GM18520 (cell line): ENCODE data around the gene AIG1.
"Not testable (repeated sequence)": the region's sequence is repeated elsewhere in the genome, so short reads cannot be mapped to it uniquely, and the experiment has no call there.

Experiments
- ATAC-seq: cut with Tn5 transposase; IDR thresholded peaks from one replicate; pipeline ENCODE4 v1.9.1; 2021; ENCODE audit not compliant: unreplicated experiment

The AIG1 gene

DNA sequence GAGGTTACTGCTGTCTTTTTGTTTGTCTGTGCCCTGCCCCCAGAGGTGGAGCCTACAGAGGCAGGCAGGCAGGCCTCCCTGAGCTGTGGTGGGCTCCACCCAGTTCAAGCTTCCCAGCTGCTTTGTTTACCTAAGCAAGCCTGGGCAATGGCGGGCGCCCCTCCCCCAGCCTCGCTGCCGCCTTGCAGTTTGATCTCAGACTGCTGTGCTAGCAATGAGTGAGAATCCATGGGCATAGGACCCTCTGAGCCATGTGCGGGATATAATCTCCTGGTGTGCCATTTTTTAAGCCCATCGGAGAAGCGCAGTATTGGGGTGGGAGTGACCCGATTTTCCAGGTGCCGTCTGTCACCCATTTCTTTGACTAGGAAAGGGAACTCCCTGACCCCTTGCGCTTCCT, 247.1 kb downstream of the AIG1 start:
- not testable (repeated sequence) for ATAC-seq

DNA sequence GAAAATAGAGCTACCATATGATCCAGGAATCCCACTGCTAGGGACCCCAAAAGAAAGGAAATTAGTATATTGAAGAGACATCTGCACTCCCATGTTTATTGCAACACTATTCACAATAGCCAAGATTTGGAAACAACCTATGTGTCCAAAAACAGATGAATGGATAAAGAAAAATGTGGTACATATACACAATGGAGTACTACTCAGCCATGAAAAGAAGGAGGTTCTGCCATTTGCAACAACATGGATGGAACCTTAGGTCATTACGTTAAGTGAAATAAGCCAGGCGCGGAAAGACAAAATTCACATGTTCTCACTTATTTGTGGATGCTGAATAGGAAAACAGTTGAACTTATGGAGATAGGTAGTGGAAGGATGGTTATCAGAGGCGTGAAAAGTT, 252.5 kb downstream of the AIG1 start:
- no peak for ATAC-seq

DNA sequence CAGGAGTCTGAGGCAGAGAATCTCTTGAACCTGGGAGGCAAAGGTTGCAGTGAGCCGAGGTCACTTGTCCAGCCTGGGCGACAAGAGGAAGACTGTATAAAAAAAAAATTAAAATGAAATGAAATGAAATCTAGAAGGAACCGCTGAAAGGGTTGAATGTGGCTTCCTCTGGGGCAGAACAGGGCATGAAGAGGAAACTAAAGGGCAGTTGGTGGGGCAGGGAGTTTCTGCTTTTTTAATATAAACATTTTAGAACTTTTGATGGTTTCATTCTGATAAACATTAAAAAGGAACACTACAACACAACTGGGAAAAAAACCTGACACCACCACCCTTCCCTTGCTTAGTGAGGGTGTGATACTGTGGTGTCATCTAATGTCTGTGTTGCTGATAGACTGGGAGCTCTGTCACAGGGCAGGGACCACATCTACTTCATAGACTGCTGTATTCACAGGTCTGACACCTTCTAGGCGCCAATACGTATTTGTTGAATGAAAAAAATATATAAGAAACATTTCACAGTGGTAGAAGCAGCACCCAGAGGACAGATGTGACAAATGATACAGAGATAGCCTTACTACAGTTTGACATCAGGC, 260.9 kb downstream of the AIG1 start:
- ATAC-seq = no peak

DNA sequence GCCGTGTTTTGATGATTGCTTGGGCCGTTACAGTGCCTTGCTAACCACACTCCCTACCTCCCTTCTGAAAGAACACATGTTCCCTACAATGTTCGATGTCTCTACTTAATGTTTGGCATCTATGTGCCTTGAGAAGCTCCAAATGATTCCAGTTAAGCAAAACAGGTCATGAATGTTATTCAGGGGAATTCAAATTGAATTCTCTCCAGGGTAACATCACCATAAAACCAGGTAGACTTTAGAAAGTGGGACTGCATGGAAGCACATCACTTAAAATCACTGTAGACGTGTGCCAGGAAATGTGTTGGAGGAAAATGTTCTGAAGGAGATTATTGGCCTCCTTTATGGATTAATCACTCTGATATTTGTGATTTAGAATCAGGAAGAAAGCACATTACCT, 261.7 kb downstream of the AIG1 start:
- no peak for ATAC-seq

DNA sequence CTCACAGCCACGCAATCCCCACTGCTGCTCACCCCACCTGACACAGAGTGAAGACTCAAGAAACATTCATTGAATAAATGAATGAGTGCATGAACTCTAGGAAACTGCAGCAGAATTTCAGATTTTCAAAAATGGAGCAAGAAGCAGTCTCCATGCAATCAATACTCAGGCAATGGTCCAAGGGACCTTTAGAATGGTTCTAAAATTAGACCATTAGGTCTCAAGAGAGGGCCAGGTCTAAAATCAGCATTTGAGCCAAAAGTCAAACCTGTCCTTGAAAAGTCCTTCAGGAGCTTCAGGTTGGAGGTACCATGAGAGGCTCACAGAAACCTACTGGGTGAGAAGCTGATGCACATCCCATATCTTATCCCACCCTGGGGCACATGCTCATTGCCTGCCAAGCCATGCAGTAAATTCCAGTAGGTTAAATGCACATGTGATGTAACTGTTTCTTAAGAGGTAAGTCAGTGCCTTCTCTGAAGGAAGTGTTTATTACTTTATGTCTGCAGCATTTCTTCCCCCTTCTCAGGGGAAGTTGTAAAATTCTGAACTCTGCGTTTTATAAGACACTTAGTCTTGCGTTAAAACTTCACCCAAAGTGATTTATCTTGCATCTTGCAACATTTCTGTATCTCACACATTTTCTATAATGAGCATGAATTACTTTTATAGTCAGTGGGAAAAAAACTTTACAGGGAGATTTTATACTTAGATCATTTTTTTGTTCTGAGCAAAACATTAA, 263.2 kb downstream of the AIG1 start:
- ATAC-seq = no peak

DNA sequence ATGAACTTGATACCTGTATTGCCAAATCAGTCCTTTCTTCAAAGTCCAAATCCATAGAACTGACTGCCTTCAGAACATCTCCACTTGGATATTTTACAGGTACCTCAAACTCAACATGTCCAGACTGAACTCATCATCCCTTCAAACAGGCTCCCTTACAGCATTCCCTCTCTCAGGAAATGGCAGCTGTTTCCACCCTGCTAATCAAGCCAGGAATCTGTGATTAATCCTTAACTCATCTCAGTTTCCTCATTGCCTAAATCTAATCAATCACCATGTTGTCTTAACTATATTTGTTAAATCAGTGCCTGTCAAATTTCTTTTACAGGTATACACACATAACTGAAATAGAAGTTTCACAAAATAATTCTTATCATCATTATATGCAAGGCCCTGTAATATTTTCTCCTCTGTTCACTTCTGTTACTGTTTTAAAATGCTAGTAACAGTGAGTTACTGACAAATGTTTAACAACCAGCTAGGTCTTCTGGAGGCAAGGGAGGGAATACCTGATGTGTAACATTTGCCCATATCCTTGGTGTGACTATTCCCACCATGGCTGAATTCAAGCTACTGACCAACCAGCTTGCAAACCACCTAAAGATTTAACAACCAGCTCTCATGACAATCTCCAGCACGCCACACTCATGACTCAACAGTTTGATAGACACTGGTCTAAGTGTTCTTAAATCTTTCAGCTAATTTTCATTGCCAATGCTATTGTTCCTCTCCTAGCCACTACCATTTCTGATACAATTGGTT, 264.9 kb downstream of the AIG1 start:
- no peak for ATAC-seq

DNA sequence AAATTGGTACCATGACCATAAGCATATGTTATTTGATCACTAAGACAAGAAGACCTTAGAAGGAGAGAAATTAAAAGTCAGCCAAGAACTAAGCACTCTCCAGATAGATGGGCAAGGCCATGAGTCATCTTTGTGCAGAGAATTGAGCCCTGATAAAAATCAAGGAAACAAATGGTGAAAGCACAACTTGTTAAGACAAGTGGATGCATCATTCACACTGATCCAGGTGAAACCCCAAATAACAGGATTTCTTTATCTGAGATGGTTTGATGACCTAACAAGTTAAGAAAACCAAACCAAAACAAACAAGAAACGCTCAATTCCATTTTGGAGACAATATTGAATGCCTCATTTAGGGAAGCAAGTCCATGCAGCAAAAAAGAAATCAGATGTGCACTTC, 268.2 kb downstream of the AIG1 start:
- no peak for ATAC-seq

DNA sequence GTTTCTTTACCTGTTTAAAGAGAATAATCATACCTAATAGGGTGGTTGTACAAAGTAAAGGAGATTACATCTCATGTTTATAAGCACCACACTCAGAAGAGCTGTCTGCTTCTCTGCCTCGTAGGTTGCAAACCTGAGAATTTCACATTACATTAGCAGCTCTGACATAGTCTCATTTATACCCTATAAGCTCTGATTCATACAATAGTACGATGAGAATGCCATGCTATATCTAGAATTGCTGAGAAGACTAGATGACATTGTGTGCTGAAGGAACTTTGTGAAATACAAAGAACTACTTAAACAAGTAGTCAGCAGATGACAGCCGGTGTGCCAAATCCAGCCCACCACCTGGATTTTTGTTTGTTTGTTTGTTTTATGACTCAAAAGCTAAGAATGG, 268.6 kb downstream of the AIG1 start:
- ATAC-seq = no peak

DNA sequence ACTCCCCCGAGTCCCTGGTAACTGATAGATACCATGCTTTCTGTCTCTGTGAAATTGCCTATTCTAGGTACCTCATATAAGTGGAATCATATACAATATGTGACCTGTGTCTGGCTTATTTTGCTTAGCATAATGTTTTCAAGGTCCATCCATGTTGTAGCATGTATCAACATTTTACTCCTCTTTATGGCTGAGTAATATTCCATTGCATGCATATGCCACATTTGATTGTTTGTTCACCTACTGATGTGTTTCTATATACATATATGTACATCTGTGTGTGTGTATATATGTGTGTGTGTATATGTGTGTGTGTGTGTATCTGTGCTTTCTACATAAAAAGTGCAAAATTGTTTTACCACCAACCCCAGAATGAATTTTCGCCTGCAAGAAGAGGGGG, 270.7 kb downstream of the AIG1 start:
- ATAC-seq = no peak

DNA sequence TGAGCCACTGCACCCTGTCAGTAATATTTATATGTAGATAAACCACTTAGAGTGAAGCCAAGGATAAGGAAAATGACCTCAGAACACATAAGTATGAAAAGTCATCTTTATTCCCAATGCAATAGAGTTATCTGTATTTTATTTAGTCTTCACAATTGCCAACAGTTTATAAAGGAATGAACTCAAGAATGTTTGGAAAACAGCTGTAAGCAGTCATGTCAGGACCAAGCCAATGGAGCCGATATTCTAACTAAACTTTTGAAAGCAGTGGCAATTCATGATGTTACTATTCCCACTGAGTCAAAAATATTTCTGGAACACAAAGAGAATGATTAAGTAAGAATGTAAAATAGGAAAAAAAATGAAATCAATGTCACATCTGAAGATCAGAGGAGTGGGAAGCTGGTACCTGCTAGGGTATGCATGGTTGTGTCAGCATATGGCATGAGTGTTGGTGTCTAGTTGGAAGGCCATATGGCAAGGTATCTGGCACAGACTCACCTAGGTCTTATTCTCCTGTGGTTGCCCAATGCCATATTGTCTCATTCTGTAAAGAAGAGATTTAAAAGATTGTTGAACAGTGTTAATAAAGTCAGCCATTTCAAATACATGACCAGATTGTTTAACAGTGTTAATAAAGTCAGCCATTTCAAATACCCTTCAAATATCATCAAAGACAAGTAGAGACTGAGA, 271.6 kb downstream of the AIG1 start:
- ATAC-seq = no peak

DNA sequence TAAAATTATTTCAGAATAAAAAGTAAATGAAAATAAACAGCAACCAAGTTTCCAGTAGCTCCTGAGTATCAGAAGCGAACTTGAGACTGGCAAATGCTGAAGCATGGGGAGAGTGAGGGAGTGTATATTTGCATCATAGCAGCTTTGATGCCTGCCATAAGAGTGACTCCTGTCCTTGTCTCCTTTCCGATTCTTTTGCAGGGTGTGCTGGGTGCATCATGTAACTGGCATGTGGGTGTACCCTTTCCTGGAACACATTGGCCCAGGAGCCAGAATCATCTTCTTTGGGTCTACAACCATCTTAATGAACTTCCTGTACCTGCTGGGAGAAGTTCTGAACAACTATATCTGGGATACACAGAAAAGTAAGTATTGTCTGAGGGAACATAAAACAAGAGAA, 272.4 kb downstream of the AIG1 start:
- ATAC-seq = no peak

DNA sequence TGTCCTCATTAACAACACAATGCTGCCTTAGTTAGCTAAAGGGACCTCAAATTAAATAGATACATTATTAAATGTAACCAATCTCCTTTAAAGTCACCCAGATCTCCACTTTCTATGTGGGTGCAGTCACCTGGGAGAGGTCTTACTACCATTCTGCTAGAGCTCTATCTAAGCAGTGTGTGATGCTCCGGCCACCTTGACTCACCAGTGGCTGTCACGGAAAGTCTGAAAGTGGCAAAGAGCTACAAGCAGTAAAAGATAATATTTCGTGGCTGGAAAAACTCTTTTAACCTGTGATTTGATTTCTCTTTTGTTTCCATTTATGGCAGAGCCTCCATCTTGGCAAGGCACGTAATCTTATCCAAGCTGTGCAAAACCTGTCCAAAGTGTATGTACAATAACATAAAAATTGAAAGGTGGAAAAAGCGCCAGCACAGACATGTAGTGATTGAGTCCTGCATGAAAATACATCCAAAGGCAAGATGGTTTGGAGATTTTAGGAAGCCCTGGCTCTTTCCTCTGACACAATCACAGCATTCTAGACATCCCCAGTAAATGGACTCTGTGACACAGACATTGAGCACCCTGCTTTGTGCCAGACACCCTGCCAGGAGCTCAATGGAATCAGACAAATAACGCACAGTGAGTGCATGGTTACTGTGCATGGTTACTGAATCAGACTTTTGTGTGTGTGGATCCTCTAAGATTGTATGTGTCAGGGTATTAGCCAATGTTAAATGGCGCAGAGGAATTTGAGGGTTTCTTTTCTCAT, 273.2 kb downstream of the AIG1 start:
- ATAC-seq = no peak

DNA sequence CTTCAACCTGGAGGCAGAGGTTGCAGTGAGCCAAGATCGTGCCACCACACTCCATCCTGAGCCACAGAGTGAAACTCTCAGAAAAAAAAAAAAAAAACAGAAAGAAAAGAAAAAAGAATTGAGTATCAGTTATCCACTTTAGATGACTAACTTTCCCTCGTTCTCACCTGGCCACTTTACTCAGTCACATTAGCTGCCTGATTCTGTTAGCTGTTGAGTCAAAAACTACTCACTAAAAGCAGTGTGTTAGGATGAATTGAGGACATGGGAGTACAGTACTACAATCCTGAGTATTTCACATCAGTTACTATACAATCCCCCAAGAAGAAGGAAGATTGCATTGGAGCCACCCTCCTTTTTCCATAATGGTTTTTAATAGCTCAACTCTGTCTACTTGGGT, 275.2 kb downstream of the AIG1 start:
- no peak for ATAC-seq

DNA sequence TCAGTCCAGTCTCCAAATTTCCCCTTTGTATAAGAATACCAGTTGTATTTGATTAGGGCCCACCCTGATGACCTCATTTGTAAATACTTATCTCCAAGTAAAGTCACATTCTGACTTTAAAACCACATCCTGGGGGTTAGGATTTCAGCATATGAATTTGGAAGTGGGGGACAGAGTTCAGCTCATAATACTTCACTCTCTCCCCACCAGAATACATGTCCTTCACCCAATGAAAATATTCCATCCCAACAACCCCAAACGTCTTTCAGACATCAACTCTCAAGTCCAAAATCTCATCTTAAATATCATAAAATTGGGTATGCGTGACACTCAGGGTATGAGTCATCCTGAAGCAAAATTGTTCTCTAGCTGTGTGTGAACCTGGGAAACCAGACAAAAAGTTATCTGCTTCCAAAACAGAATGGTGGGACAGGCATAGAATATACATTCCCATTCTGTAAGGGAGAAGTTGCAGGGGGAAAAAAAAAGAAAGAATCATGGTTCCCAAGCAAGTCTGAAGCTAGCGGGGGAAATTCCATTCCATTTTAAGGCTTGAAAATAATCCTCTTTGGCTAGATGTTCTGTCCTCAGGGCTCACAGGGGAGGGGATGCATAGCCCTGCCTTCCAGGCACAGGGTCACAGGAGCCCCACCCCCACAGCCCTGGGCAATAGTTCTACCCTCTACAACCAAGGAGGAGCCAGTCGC, 275.9 kb downstream of the AIG1 start:
- no peak for ATAC-seq

DNA sequence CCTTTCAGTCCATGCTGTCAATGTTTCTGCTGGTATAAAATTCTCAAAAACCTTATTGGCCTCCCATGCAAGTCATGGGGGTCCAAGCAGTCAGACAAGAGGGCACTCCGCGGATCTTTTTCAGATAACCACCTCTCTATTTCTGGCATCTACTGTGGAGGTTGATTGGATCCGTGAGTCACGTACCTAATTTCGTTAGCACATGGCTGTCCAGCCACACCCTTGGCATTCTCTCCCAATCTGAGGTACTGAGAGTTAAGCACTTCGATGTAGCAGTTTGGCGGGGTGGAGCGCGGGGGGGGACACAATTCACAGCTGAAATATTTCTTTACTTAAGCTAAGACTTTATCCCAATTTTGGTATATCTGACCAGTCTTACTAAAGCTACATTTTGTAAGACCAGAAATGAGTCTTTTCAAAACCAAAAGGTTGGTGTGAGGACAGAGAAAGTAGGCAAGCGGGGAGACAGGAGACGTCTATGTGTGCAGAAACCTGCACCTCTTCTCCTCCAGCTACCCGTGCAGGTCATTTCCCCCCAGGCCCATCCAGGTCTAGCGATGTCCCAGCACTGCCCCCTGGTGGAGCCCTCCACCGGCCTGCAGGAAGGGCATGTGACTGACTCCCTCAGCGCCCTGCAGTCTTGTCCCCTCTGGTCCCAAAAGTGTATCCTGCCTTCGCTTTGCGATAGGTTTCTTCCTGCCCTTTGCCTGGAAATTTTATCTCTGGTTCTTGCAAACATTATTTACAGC, 276.7 kb downstream of the AIG1 start:
- no peak for ATAC-seq

DNA sequence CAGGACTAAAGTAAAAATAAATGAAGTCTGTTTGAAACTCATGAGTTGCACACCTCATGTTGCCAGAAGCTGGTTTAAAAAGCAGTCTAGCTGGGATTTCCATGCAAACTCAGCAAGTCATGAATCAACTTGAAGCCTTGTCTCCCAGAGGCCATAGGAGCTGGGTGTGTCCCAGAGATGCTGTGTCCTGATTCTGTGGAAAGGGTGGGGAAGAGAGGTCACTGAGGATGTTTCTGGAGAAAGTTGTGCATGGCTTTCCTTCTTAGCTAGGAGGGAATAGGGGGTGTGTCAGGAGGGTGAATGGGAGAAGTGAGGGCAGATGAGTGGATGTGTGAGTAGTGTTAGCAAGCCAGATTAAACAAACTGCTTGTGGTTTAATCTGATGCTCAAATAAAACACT, 278.5 kb downstream of the AIG1 start:
- ATAC-seq = no peak

DNA sequence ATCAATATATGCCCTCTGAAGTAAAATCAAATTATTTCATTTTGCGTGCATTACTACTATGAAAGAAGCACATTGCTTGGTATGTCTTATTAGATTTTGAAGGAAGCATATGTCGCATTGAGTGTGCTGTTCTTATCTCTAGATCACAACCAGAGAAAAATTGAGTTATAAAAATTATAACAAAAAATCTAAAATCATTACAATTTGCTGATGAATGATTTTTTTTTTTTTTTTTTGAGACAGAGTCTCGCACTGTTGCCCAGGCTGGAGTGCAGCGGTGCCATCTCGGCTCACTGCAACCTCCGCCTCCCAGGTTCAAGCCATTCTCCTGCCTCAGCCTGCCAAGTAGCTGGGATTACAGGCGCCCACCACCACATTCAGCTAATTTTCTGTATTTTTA, 284.8 kb downstream of the AIG1 start:
- not testable (repeated sequence) for ATAC-seq

DNA sequence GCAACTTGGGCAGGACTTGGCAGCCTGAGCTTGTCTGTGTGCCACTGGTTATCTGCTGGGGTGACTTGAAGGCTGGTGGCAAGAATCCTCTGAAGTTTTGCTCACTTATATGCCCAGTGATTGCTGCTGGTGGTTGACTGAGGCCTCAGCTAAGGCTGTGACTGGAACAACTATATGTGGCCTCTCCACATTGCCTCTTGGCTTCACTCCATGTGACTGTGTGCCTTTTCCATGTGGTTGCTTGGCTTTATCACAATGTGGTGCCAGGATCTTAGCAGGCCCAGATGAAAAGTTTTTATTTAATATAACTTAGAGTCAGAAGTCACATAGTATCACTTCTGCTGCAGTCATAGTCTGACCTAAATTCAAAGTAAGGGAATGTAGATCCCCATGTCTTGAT, 285.3 kb downstream of the AIG1 start:
- no peak for ATAC-seq

DNA sequence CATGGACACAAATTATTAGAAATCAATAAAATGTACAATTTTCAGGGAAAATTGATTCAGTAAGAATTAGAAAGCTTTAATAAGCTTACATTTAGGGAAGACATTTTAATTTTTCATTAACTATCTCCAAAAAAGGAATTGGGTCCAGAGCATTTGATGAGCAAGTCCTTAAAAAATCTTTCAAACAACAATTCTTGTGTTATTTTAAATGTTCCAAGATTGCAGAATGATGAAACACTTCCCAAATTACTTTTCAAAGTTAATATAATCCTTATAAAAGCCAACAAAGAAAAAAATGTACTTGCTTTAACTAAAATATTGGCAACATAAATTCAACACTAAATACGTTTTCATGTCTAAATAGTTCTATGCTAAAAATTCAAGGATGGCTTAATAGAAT, 287.8 kb downstream of the AIG1 start:
- ATAC-seq = no peak

DNA sequence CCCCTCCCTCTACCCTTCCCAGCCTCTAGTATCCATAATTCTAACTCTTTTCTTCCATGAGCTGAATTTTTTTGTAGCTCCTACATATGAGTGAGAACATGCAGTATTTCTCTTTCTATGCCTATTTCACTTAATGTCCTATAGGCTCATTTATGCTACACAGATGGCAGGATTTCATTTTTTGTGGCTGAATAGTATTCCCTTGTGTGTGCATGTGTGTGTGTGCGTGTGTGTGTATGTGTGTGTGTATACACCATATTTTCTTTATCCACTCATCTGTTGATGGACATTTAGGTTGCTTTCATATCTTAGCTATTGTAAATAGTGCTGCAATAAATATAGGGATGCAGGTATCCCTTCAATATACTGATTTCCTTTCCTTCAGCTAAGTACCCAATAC, 288.8 kb downstream of the AIG1 start:
- no peak for ATAC-seq
